NCI-H748 treated with DMSO at 0.1 percent for 48 hours (cell line): Measurements from ENCODE around the gene CPLX3.

Experiments
- DNase-seq: peaks from one replicate; lab custom pipeline; 2025; lab: John Stamatoyannopoulos, UW

The CPLX3 gene

GRCh38 chr15:74802862-74803447, 23.5 kb upstream of the CPLX3 start:
- no peak for DNase-seq

- no peak for DNase-seq
Measured at GRCh38 chr15:74804935-74805334, 21.5 kb upstream of the CPLX3 start.

GRCh38 chr15:74807282-74807681, 19.1 kb upstream of the CPLX3 start:
- no peak for DNase-seq

DNA sequence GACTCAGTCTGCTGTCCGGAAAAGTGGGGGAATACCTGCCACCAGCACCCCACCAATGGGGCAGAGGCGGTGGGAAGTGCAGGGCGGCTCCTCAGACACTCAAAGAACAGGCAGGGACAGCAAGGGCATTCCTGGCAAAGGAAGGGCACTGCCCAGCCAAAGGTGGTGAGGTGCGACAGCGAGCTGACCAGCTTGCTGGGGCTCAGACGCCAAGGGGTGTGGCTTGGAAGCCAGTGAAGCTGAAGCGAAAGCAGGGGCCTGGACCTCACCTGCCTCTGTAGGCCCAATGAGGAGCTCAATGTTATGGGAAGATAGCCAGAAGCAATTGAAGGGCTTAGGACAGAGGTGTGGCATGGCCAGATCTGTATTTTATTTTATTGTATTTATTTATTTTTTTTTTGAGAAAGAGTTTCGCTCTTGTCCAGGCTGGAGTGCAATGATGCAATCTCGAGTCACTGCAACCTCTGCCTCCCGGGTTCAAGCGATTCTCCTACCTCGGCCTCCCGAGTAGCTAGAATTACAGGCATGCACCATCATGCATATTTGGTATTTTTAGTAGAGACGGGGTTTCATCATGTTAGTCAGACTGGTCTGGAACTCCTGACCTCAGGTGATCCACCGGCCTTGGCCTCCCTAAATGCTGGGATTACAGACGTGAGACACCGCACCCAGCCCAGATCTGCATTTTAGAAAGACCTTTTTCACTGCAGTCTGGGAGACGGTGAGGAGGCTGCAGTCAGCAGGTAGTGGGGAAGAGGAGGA, 18.2 kb upstream of the CPLX3 start:
- no peak for DNase-seq

DNA sequence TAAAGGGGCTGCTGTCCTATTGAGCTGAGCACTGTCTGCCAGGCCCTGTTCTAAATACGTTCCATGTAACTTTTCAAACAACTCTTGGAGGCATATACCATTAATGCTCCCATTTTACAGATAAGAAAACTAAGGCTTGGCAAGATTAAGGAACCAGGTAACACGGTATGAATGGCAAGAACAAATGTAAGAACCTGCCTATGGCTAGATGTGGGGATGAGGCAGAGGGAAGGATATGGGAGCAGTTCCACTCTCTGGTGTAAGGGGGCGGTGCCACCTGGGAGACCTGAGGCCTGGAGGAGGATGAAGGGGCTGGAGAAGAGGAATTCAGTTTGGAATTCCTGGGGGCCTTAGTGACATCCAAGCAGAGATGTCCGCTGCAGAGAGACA, 17.6 kb upstream of the CPLX3 start:
- DNase-seq, result no peak

- no peak for DNase-seq
Measured at GRCh38 chr15:74809242-74809641, 17.2 kb upstream of the CPLX3 start.

GRCh38 chr15:74809956-74810355, 16.5 kb upstream of the CPLX3 start:
- no peak for DNase-seq

- no peak for DNase-seq
Measured at GRCh38 chr15:74812533-74812932, 13.9 kb upstream of the CPLX3 start, which contains the start of gene LMAN1L. LMAN1L (plus strand) TSS chr15:74812835; CDS start chr15:74812855, 20 bp downstream.

DNA sequence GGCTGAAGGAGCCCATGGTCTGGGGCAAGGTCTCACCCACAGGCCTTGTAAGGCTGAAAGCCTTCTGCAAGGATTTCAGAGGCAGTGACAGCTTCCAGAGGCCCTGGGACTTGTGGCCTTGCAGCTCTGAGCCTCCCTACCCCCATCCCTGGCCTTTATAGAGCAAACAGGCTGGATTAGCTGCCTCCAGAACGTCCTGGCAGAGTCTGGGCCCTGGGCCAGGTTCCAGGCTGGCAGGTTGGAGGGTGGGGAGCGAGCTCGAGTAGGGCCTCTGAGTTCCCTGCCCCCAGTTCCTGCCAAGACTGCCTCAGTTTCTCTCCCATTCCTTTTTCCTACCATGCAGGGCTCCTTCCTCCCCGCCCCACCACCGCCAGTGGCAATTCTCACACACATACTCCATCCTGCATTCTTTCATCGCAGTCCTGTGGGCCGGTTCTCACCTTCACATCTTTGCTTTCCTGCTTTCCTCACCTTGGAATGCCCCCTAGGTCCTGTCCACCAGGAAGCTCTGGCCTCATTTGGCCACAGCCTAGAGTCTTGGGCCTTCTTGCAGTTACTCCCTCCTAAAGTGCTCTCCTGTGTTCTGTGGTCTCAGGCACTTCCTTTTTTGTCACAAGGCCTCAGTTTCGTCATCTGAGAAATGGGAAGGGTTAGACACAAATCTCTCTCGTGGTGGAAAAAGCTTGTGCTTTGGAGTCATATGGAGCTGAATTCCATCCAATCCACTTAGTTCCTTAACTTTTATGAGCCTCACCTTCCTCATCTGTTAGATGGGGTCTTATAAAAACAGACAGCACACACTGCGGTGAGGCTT, 11.1 kb upstream of the CPLX3 start:
- DNase-seq, result no peak

- DNase-seq, result no peak
Measured at GRCh38 chr15:74815961-74816360, 10.5 kb upstream of the CPLX3 start.

- no peak for DNase-seq
Measured at GRCh38 chr15:74816624-74817369, 9.6 kb upstream of the CPLX3 start.

- DNase-seq, result no peak
Measured at GRCh38 chr15:74817370-74817737, 9.1 kb upstream of the CPLX3 start.

GRCh38 chr15:74820056-74820455, 6.4 kb upstream of the CPLX3 start:
- DNase-seq, result no peak

- DNase-seq, result no peak
Measured at GRCh38 chr15:74821091-74821789, 5.2 kb upstream of the CPLX3 start.

DNA sequence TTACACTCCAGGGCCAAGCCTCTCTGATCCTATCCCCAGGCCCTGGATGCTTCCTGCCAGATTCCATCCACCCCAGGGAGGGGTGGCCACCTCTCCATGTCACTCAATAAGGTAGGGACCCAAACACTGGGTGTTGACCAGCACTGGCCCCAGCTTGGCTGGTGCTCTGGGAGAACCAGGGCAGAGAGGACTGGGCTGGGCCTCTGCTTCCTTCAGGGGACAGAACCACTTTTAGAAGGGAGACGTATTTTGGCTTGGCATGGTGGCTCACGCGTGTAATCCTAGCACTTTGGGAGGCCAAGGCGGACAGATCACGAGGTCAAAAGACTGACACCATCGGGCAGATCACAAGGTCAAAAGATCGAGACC, 4.7 kb upstream of the CPLX3 start:
- DNase-seq, result no peak

- no peak for DNase-seq
Measured at GRCh38 chr15:74822233-74822632, 4.2 kb upstream of the CPLX3 start.

- DNase-seq, result no peak
Measured at GRCh38 chr15:74823324-74823723, 3.1 kb upstream of the CPLX3 start.

- DNase-seq, result no peak
Measured at GRCh38 chr15:74824976-74825375, 1.5 kb upstream of the CPLX3 start.

DNA sequence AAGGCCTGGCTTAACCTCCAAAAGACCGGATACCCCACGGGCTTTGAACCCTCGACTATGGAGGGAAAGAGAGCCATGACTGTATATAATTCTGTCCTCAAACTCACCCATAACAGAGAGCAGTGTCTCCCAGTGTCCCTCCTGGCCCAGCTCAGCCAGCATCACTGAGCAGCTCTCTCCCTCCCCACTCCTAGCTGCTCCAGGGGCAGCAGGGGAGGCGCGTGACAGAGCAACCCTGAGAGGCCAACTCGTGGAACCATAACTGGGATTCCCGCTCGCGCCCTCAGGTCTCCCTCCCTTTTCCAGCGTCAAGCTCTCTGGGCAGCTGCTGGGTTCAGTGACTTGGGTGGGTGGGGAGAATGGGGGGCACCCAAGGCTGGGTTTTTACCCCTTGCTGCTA, 561 bp upstream of the CPLX3 start:
- DNase-seq, result no peak

DNA sequence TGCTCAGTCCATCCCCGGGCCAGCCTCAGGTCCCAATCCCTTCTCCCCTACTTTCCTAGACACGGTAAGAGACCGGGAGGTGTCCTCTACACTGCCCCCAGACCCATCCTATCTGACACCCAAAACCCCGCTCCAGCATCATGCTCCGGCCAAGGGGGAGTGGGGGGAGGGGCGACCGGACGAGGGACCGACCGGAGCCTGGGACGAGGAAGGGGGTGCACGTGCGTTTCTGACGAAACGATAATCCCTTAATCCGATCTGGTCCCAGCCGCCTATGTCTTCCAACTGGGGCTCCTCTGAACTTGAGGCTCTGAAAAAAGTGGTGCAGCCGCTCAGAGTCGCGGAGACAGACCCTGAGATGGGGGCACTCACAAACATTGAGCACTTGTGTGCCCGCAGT, 494 bp downstream of the CPLX3 start:
- no peak for DNase-seq

GRCh38 chr15:74827614-74828013, 1.2 kb downstream of the CPLX3 start:
- no peak for DNase-seq

- DNase-seq, result no peak
Measured at GRCh38 chr15:74828835-74829234, 2.4 kb downstream of the CPLX3 start.
